Measurements from ENCODE around the gene AGFG1.

The AGFG1 gene

DNA sequence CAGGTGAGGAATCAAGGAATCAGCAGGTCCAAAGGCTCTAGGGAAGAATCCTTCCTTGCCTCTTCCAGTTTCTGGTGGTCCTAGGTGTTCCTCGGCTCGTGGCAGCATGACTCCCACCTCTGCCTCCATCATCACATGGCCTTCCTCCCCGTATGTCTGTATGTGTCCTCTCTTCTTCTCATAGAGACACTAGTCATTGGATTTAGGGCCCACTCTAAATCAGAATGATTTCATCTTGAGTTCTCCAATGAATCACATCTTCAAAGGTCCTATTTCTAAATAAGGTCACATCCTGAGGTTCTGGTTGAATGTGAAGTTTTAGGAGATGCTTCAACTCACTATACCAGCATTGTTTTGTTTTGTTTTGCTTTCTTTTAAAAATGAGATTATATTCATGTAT, 11.1 kb upstream of the AGFG1 start:
- no peak for FAIRE-seq
- DNase-seq (ENCODE audit: extremely low spot score, insufficient read length, low read depth), result no peak

DNA sequence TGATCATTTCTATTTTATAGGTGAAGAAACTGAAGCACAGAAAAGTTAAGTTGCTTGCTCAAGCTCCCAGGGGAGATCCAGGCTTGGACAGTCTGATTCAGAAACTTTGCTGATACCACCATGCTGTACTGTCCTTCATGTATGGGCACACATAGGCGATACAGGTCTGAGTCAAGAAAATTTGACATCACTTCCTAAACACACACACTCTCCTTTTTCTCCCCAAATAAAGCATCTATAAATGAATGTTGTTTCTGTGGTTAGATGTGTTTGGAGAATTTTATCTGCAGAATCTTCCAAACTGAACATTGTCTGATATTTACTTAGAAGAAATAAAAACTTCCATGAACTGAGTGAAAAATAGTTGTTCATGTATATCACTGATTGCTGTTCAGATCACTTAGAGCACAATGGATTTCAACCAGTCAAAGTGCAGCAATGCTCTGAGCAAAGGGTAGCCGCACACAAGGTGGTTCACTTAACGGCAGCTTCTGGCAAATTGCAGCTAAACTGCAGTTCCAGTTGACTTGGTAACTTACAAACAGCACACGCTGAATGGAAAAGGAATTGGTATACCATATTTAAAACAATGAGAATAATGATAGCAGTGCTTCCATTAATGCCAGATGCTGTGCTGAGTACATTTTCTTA, 10.0 kb upstream of the AGFG1 start:
- no peak for DNase-seq (ENCODE audit: extremely low spot score, insufficient read length, low read depth)
- peak; percentile 31 for FAIRE-seq

DNA sequence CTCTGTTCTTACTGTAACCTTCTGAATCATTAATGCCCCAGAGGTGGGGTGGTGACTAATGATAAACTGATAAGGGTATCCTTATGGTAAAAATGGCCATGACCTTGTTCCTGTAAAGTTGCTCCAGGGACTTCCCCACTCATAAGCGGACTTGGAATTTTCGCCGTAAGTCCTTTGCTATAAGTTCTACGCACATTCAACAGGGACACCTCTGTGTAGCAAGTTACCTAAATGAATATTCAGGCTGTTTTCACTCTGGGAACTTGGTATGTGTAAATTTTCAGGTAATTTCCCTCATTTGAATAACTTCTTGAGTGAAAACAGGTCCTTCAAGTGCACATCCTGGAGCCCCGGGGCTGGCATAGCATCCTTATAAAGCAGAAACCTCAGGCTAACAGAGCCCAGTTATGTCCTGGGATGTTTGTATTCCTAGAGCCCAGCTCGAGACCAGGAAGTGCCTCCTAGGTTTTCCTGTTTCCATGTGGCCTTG, 9.4 kb upstream of the AGFG1 start:
- no peak for DNase-seq (ENCODE audit: extremely low spot score, insufficient read length, low read depth)
- peak; percentile 91 for FAIRE-seq

GRCh38 chr2:227462972-227463931, 8.7 kb upstream of the AGFG1 start:
- FAIRE-seq (peak; percentile 80), DNase-seq (ENCODE audit: extremely low spot score, insufficient read length, low read depth) (no peak)

DNA sequence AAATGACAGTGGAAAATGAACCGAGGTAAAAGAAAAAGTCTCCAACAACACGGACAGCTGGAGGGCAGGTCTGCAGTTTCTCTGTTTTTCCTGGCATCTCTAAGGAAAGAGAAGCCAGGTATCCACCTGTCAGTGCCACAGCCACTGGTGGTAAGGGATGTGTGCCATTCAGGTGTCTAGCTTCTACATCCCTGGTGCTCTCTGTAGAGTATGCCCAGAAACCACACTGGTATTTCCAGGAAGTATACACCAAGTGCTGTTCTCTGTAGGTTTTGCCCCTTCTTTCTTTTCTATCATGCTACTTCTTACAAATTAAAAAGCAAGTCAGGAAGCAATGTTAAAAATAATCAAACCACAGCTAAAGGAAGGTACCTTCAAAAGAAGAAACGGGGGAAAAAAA, 7.6 kb upstream of the AGFG1 start:
- FAIRE-seq (no peak), DNase-seq (ENCODE audit: extremely low spot score, insufficient read length, low read depth) (no peak)

GRCh38 chr2:227464851-227465250, 7.1 kb upstream of the AGFG1 start:
- no peak for DNase-seq (ENCODE audit: extremely low spot score, insufficient read length, low read depth)
- FAIRE-seq, result no peak

DNA sequence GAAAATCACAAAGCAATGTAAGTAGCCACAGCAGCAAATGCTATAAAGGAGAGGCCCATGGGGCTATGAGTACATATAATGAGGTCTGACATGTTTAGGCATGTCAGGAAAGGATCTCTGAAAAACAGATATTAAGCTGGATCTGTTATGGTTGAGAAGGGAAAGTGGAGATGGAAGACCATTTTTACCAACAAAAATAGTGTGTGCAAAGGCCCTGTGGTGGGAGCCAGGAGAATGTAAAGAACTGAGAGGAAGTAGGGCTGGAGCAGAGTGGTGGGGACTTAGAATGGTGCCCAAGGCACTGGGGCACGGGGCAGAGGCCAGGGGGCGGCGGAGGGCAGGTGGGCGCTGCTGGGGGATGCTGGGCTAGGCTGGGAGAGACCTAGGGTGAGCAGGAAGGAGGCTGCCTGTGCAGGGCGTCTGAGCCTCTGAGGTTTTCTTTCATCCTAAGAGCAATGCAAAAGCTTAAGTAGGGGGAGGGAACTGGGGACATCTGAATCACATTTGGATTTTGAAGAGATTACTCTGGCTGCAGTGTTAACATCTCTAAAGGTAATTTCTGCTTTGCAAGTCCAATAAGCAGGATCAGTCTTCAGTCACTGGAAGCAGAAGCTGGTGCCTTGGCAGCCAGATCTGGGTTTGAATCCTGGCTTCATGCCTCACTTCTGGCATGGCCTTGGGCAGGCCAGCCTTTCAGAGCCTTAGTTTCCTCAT, 4.9 kb upstream of the AGFG1 start:
- no peak for FAIRE-seq
- no peak for DNase-seq (ENCODE audit: extremely low spot score, insufficient read length, low read depth)

DNA sequence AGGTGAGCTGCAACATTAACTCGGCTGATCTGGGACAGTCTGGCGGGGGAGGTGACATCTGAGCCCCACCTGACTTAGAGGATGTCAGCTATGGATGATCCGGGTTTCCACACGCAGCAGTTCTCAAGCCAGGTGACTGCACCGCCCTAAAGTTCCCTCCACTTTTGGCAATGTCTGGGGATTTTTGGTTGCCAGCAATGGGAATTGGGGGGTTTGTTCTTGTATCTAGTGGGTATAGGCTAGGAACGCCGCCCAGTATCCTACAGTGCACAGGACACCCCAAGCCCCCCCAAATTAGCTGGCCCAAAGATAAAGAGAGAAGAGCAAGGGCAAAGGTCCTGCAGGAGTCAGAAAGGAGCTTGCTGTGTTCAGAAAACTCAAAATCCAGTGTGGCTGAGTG, 544 bp upstream of the AGFG1 start:
- DNase-seq (ENCODE audit: extremely low spot score, insufficient read length, low read depth) (no peak), FAIRE-seq (no peak)

- no peak for DNase-seq (ENCODE audit: extremely low spot score, insufficient read length, low read depth)
- FAIRE-seq, result no peak
These were observed 537 bp downstream of the AGFG1 start for GRCh38 chr2:227472265-227473121.

GRCh38 chr2:227473122-227473461, 1.1 kb downstream of the AGFG1 start:
- FAIRE-seq, result no peak
- no peak for DNase-seq (ENCODE audit: extremely low spot score, insufficient read length, low read depth)

DNA sequence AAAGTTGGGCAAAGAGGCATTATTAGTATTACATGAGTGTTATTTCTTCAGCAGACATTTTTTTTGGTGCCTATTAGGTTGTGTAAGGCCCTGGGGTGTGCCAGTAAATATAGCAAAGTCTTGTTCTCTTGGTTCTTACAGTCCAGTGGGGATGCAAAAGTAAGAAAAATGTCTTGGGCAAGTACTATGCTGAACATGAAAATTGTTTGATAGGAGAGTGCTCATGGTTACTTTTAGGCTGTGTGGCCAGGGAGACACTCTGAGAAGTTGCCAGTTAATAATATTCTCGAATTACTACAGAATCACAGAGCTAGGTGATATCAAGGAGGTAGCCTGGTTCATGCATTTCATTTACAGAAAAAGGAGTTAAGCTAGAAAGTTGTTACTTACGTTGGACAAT, 1.9 kb downstream of the AGFG1 start:
- DNase-seq (ENCODE audit: extremely low spot score, insufficient read length, low read depth) (no peak), FAIRE-seq (peak; percentile 41)

GRCh38 chr2:227474410-227474809, 2.5 kb downstream of the AGFG1 start:
- DNase-seq (ENCODE audit: extremely low spot score, insufficient read length, low read depth) (no peak), FAIRE-seq (peak; percentile 64)

DNA sequence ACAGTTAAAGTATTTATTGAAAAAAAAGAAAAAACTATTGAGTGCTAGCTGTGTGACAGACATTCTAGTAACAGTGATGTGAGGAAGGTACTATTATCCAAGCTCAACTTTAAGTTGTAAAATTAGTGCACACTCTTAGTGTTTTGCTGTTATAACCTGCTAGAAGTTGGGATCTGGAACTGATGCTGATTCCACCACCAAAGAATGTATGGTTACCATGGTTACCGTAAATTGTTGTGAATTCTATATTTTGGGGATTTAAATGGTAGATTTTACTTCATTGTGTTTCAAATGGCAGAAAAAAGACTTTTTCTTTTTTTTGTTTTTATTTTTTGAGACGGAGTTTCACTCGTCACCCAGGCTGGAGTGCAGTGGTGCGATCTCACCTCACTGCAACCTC, 5.3 kb downstream of the AGFG1 start:
- no peak for FAIRE-seq
- no peak for DNase-seq (ENCODE audit: extremely low spot score, insufficient read length, low read depth)

- FAIRE-seq (no peak), DNase-seq (ENCODE audit: extremely low spot score, insufficient read length, low read depth) (no peak)
These were observed 8.0 kb downstream of the AGFG1 start for GRCh38 chr2:227479865-227480475.

DNA sequence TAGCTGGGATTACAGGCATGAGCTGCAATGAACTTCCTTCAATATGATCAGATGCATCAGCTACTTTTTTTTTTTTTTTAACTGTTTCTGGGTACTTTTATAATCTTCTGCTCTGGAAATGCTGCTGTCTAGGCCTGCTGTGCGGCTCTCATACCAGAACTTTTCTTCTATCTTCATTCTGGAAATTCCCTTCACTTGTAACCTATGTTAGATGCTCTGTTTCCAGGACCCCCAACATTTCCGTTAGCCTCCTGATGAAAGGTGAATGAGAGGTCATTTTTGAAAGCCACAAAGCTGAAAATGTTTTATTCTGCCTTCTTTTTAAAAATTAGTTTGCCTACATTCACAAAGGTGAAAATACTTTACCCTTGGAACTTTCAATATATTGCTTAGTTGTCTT, 8.6 kb downstream of the AGFG1 start:
- no peak for DNase-seq (ENCODE audit: extremely low spot score, insufficient read length, low read depth)
- peak; percentile 85 for FAIRE-seq

- peak; percentile 47 for DNase-seq (ENCODE audit: extremely low spot score, insufficient read length, low read depth)
- peak; percentile 81 for FAIRE-seq
These were observed 10.8 kb downstream of the AGFG1 start for GRCh38 chr2:227482638-227483340.

DNA sequence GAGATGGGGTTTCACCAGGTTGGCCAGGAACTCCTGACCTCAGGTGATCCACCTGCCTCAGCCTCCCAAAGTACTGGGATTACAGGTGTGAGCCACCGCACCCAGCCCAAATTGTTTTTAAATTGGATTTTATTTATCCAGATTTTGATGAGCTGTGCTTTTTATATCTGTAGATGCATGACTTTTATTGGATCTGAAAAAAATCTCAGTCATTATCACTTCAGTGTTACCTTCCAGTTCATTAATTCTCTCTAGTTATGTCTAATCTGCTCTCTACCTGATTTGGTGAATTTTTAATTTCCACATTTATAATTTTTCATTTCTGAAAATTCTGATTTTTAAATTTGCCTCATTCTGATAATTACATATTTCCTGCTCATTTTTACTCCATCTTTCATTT, 13.5 kb downstream of the AGFG1 start:
- FAIRE-seq (no peak), DNase-seq (ENCODE audit: extremely low spot score, insufficient read length, low read depth) (no peak)

GRCh38 chr2:227486688-227487087, 14.7 kb downstream of the AGFG1 start:
- no peak for DNase-seq (ENCODE audit: extremely low spot score, insufficient read length, low read depth)
- FAIRE-seq, result no peak

DNA sequence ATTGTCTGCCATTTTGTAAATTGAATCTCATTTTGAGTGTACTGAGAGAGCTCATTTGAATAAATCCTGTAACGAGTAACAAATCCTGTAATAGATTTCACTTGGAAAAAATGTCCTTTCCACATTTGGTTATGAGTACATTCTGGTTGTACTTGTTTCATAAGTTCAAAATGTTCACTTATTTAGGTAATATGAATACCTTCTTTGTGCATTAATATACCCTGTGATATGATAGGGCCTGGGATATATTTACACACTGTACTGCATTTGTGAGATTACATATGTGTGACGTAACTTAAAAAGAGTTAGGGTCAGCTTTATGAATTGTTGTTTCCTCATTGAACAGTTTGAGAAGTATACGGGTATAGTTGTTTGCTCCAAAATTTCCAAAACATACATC, 16.1 kb downstream of the AGFG1 start:
- DNase-seq (ENCODE audit: extremely low spot score, insufficient read length, low read depth), result no peak
- peak; percentile 73 for FAIRE-seq
